IPS-18c (cell line): ENCODE data around the gene EVA1A.

Experiments used
- H3K4me3 ChIP-seq: 2 replicates; pipeline ENCODE4 v1.7.0; 2013; ENCODE audit warnings: low read depth, mild to moderate bottlenecking, low read length, moderate library complexity; ENCODE audit not compliant: insufficient read depth
- H3K9me3 ChIP-seq: one replicate; pipeline ENCODE4 v1.6.1; 2013; ENCODE audit warnings: mild to moderate bottlenecking, low read length, moderate library complexity; ENCODE audit not compliant: control insufficient read depth, insufficient read depth

Gene EVA1A

GRCh38 chr2:75515584-75516368 is 45.0 kb downstream of the EVA1A start:
- Histone ChIP-seq H3K4me3 (no peak overlapping the region), H3K9me3 (no peaks in the 10 kb centered on the region)

- Histone ChIP-seq H3K9me3 (no peaks in the 10 kb centered on the region), H3K4me3 (no peak overlapping the region)
Measured at GRCh38 chr2:75513616-75514170, 47.0 kb downstream of the EVA1A start.

GRCh38 chr2:75512455-75513212 is 48.1 kb downstream of the EVA1A start:
- no peak overlapping the region for H3K4me3 ChIP-seq
- H3K9me3 ChIP-seq, result no peaks in the 10 kb centered on the region

- Histone ChIP-seq H3K4me3 (no peak overlapping the region), H3K9me3 (no peaks in the 10 kb centered on the region)
Measured at GRCh38 chr2:75506101-75506697, 54.5 kb downstream of the EVA1A start.

- H3K4me3 ChIP-seq, result no peak overlapping the region
Measured at GRCh38 chr2:75505012-75505411, 55.7 kb downstream of the EVA1A start.

GRCh38 chr2:75503048-75503607 is 57.6 kb downstream of the EVA1A start:
- no peak overlapping the region for H3K4me3 ChIP-seq
- H3K9me3 ChIP-seq, result no peaks in the 10 kb centered on the region

More at GRCh38 chr2:75505012-75505411, 55.7 kb downstream of the EVA1A start:
- H3K9me3 ChIP-seq, result no peaks in the 10 kb centered on the region

GRCh38 chr2:75500633-75501032 is 60.1 kb downstream of the EVA1A start:
- Histone ChIP-seq H3K9me3 (no peaks in the 10 kb centered on the region), H3K4me3 (no peak overlapping the region)

- no peaks in the 10 kb centered on the region for H3K9me3 ChIP-seq
Measured at GRCh38 chr2:75499534-75499933, 61.2 kb downstream of the EVA1A start.

GRCh38 chr2:75498907-75499306 is 61.8 kb downstream of the EVA1A start:
- Histone ChIP-seq H3K9me3 (no peaks in the 10 kb centered on the region), H3K4me3 (no peak overlapping the region)

More at GRCh38 chr2:75499534-75499933, 61.2 kb downstream of the EVA1A start:
- no peak overlapping the region for H3K4me3 ChIP-seq

GRCh38 chr2:75497256-75497655 is 63.5 kb downstream of the EVA1A start:
- Histone ChIP-seq H3K9me3 (no peaks in the 10 kb centered on the region), H3K4me3 (no peak overlapping the region)

GRCh38 chr2:75495862-75496261 is 64.9 kb downstream of the EVA1A start:
- H3K9me3 ChIP-seq, result no peaks in the 10 kb centered on the region
- no peak overlapping the region for H3K4me3 ChIP-seq

- H3K9me3 ChIP-seq, result no peaks in the 10 kb centered on the region
Measured at GRCh38 chr2:75494137-75494769, 66.5 kb downstream of the EVA1A start.

GRCh38 chr2:75493230-75493629 is 67.5 kb downstream of the EVA1A start:
- Histone ChIP-seq H3K4me3 (no peak overlapping the region), H3K9me3 (no peaks in the 10 kb centered on the region)

More at GRCh38 chr2:75494137-75494769, 66.5 kb downstream of the EVA1A start:
- no peak overlapping the region for H3K4me3 ChIP-seq

- no peak overlapping the region for H3K4me3 ChIP-seq
- H3K9me3 ChIP-seq, result no peaks in the 10 kb centered on the region
Measured at GRCh38 chr2:75491129-75491753, 69.5 kb downstream of the EVA1A start.

- H3K4me3 ChIP-seq, result no peak overlapping the region
Measured at GRCh38 chr2:75489721-75490120, 71.0 kb downstream of the EVA1A start.

GRCh38 chr2:75488157-75488556 is 72.6 kb downstream of the EVA1A start:
- Histone ChIP-seq H3K9me3 (no peaks in the 10 kb centered on the region), H3K4me3 (no peak overlapping the region)

More at GRCh38 chr2:75489721-75490120, 71.0 kb downstream of the EVA1A start:
- H3K9me3 ChIP-seq, result no peaks in the 10 kb centered on the region
